Measurements from ENCODE around the gene NLRX1.

GRCh38 chr11:119147604-119148333, 20.8 kb upstream of the NLRX1 start:
- TF ChIP-seq CTCF (IDR thresholded peaks at IDR 0.05) (no peak), POLR2A (IDR thresholded peaks at IDR 0.05) (no peak)
